Measurements from ENCODE around the gene KIAA0825. TPM values are rescaled to one million over a fixed set of nuclear protein-coding genes. Genes with fewer than 3 reads are reported as not detected.

KIAA0825 gene
- total and polyA plus RNA-seq, 4 donors, result 0.54 to 4.3 (median 3.7) TPM; not detected in 1

GRCh38 chr5:94645053-94645452 is 26.6 kb upstream of the KIAA0825 start:
- Histone ChIP-seq H3K9me3 (ENCODE audit: control insufficient read depth, low read length) (no peaks in the 10 kb centered on the region), H3K4me1 (ENCODE audit: control insufficient read depth in 1 of 2, insufficient read depth in 2 of 2, low read length in 2 of 2) (no peaks in the 10 kb centered on the region), H3K36me3 (ENCODE audit: control insufficient read depth in 1 of 2, insufficient read depth in 2 of 2, low read length in 1 of 2) (no peaks in the 10 kb centered on the region), H3K4me3 (ENCODE audit: low read length in 2 of 2) (no peak overlapping the region), H3K27ac (ENCODE audit: low read depth in 1 of 2, low read length in 2 of 2) (no peak overlapping the region), H3K27me3 (ENCODE audit: control insufficient read depth in 1 of 2, insufficient read depth in 2 of 2, low read length in 1 of 2) (no peaks in the 10 kb centered on the region)
- no peak for DNase-seq
- 96 to 98% methylated on average over 3 of the region's 3 CpGs for WGBS, 2 donors
- ATAC-seq (ENCODE audit: low FRiP score), result no peak
- intact Hi-C loops (cut with DNase I), result no loop called here

- no peak for DNase-seq
- Histone ChIP-seq H3K9me3 (ENCODE audit: control insufficient read depth, low read length) (peaks cover 2% of the 10 kb centered on the region), H3K27me3 (ENCODE audit: control insufficient read depth in 1 of 2, insufficient read depth in 2 of 2, low read length in 1 of 2) (no peaks in the 10 kb centered on the region), H3K4me3 (ENCODE audit: low read length in 2 of 2) (no peak overlapping the region), H3K36me3 (ENCODE audit: control insufficient read depth in 1 of 2, insufficient read depth in 2 of 2, low read length in 1 of 2) (peaks cover 0 to 2% of the 10 kb centered on the region in 2 donors), H3K27ac (ENCODE audit: low read depth in 1 of 2, low read length in 2 of 2) (no peak overlapping the region), H3K4me1 (ENCODE audit: control insufficient read depth in 1 of 2, insufficient read depth in 2 of 2, low read length in 2 of 2) (no peaks in the 10 kb centered on the region)
- intact Hi-C loops (cut with DNase I), result no loop called here
- no peak for ATAC-seq (ENCODE audit: low FRiP score)
- WGBS, 2 donors, result 97% methylated on average over 3 of the region's 3 CpGs
Measured at GRCh38 chr5:94640176-94640575, 21.8 kb upstream of the KIAA0825 start.

GRCh38 chr5:94632024-94632423 is 13.6 kb upstream of the KIAA0825 start:
- 67 to 74% methylated on average over 2 of the region's 2 CpGs for WGBS, 2 donors
- Histone ChIP-seq H3K27ac (ENCODE audit: low read depth in 1 of 2, low read length in 2 of 2) (no peak overlapping the region), H3K4me1 (ENCODE audit: control insufficient read depth in 1 of 2, insufficient read depth in 2 of 2, low read length in 2 of 2) (no peaks in the 10 kb centered on the region), H3K9me3 (ENCODE audit: control insufficient read depth, low read length) (no peaks in the 10 kb centered on the region), H3K36me3 (ENCODE audit: control insufficient read depth in 1 of 2, insufficient read depth in 2 of 2, low read length in 1 of 2) (no peaks in the 10 kb centered on the region), H3K4me3 (ENCODE audit: low read length in 2 of 2) (no peak overlapping the region), H3K27me3 (ENCODE audit: control insufficient read depth in 1 of 2, insufficient read depth in 2 of 2, low read length in 1 of 2) (no peaks in the 10 kb centered on the region)
- intact Hi-C loops (cut with DNase I), result no loop called here
- DNase-seq (no peak), ATAC-seq (ENCODE audit: low FRiP score) (no peak)

GRCh38 chr5:94627191-94627590 is 8.8 kb upstream of the KIAA0825 start:
- Histone ChIP-seq H3K27me3 (ENCODE audit: control insufficient read depth in 1 of 2, insufficient read depth in 2 of 2, low read length in 1 of 2) (no peaks in the 10 kb centered on the region), H3K4me3 (ENCODE audit: low read length in 2 of 2) (no peak overlapping the region), H3K4me1 (ENCODE audit: control insufficient read depth in 1 of 2, insufficient read depth in 2 of 2, low read length in 2 of 2) (no peaks in the 10 kb centered on the region), H3K27ac (ENCODE audit: low read depth in 1 of 2, low read length in 2 of 2) (no peak overlapping the region), H3K36me3 (ENCODE audit: control insufficient read depth in 1 of 2, insufficient read depth in 2 of 2, low read length in 1 of 2) (no peaks in the 10 kb centered on the region), H3K9me3 (ENCODE audit: control insufficient read depth, low read length) (no peaks in the 10 kb centered on the region)
- intact Hi-C loops (cut with DNase I), result no loop called here
- ATAC-seq (ENCODE audit: low FRiP score), result no peak
- no peak for DNase-seq
- 88 to 95% methylated on average over 1 of the region's 1 CpG for WGBS, 2 donors

- H3K27me3 ChIP-seq (ENCODE audit: control insufficient read depth in 1 of 2, insufficient read depth in 2 of 2, low read length in 1 of 2), result no peaks in the 10 kb centered on the region
- no peak for DNase-seq
- intact Hi-C loops (cut with DNase I), result no loop called here
- H3K9me3 ChIP-seq (ENCODE audit: control insufficient read depth, low read length), result no peaks in the 10 kb centered on the region
- no peaks in the 10 kb centered on the region for H3K36me3 ChIP-seq (ENCODE audit: control insufficient read depth in 1 of 2, insufficient read depth in 2 of 2, low read length in 1 of 2)
- WGBS, 2 donors, result 81 to 89% methylated on average over 2 of the region's 2 CpGs
- no peak overlapping the region for H3K27ac ChIP-seq (ENCODE audit: low read depth in 1 of 2, low read length in 2 of 2)
- ATAC-seq (ENCODE audit: low FRiP score), result no peak
- no peaks in the 10 kb centered on the region for H3K4me1 ChIP-seq (ENCODE audit: control insufficient read depth in 1 of 2, insufficient read depth in 2 of 2, low read length in 2 of 2)
- no peak overlapping the region for H3K4me3 ChIP-seq (ENCODE audit: low read length in 2 of 2)
Measured at GRCh38 chr5:94623877-94624276, 5.5 kb upstream of the KIAA0825 start.

- ATAC-seq (ENCODE audit: low FRiP score), result no peak
- no peaks in the 10 kb centered on the region for H3K27me3 ChIP-seq (ENCODE audit: control insufficient read depth in 1 of 2, insufficient read depth in 2 of 2, low read length in 1 of 2)
- no peak overlapping the region for H3K4me3 ChIP-seq (ENCODE audit: low read length in 2 of 2)
- no peak for DNase-seq
- H3K9me3 ChIP-seq (ENCODE audit: control insufficient read depth, low read length), result no peaks in the 10 kb centered on the region
- intact Hi-C loops (cut with DNase I), result no loop called here
- no peaks in the 10 kb centered on the region for H3K4me1 ChIP-seq (ENCODE audit: control insufficient read depth in 1 of 2, insufficient read depth in 2 of 2, low read length in 2 of 2)
- no peaks in the 10 kb centered on the region for H3K36me3 ChIP-seq (ENCODE audit: control insufficient read depth in 1 of 2, insufficient read depth in 2 of 2, low read length in 1 of 2)
- no peak overlapping the region for H3K27ac ChIP-seq (ENCODE audit: low read depth in 1 of 2, low read length in 2 of 2)
Measured at GRCh38 chr5:94623011-94623410, 4.6 kb upstream of the KIAA0825 start.

- Histone ChIP-seq H3K4me3 (ENCODE audit: low read length in 2 of 2) (no peak overlapping the region), H3K36me3 (ENCODE audit: control insufficient read depth in 1 of 2, insufficient read depth in 2 of 2, low read length in 1 of 2) (no peaks in the 10 kb centered on the region), H3K9me3 (ENCODE audit: control insufficient read depth, low read length) (no peaks in the 10 kb centered on the region), H3K27me3 (ENCODE audit: control insufficient read depth in 1 of 2, insufficient read depth in 2 of 2, low read length in 1 of 2) (no peaks in the 10 kb centered on the region), H3K4me1 (ENCODE audit: control insufficient read depth in 1 of 2, insufficient read depth in 2 of 2, low read length in 2 of 2) (no peaks in the 10 kb centered on the region), H3K27ac (ENCODE audit: low read depth in 1 of 2, low read length in 2 of 2) (no peak overlapping the region)
- intact Hi-C loops (cut with DNase I), result no loop called here
- WGBS, 2 donors, result 74 to 76% methylated on average over 5 of the region's 5 CpGs
- DNase-seq (no peak), ATAC-seq (ENCODE audit: low FRiP score) (no peak)
Measured at GRCh38 chr5:94621763-94622162, 3.4 kb upstream of the KIAA0825 start.

GRCh38 chr5:94620256-94620655 is 1.9 kb upstream of the KIAA0825 start:
- Histone ChIP-seq H3K27me3 (ENCODE audit: control insufficient read depth in 1 of 2, insufficient read depth in 2 of 2, low read length in 1 of 2) (no peaks in the 10 kb centered on the region), H3K9me3 (ENCODE audit: control insufficient read depth, low read length) (no peaks in the 10 kb centered on the region), H3K36me3 (ENCODE audit: control insufficient read depth in 1 of 2, insufficient read depth in 2 of 2, low read length in 1 of 2) (no peaks in the 10 kb centered on the region), H3K4me1 (ENCODE audit: control insufficient read depth in 1 of 2, insufficient read depth in 2 of 2, low read length in 2 of 2) (no peaks in the 10 kb centered on the region), H3K27ac (ENCODE audit: low read depth in 1 of 2, low read length in 2 of 2) (no peak overlapping the region), H3K4me3 (ENCODE audit: low read length in 2 of 2) (no peak overlapping the region)
- intact Hi-C loops (cut with DNase I), result no loop called here
- DNase-seq, result no peak
- 95 to 96% methylated on average over 5 of the region's 5 CpGs for WGBS, 2 donors
- no peak for ATAC-seq (ENCODE audit: low FRiP score)

- intact Hi-C loops (cut with DNase I), result no loop called here
- H3K4me1 ChIP-seq (ENCODE audit: control insufficient read depth in 1 of 2, insufficient read depth in 2 of 2, low read length in 2 of 2), result no peaks in the 10 kb centered on the region
- no peaks in the 10 kb centered on the region for H3K27me3 ChIP-seq (ENCODE audit: control insufficient read depth in 1 of 2, insufficient read depth in 2 of 2, low read length in 1 of 2)
- H3K36me3 ChIP-seq (ENCODE audit: control insufficient read depth in 1 of 2, insufficient read depth in 2 of 2, low read length in 1 of 2), result no peaks in the 10 kb centered on the region
- ATAC-seq (ENCODE audit: low FRiP score), result peak; percentile 82
- H3K9me3 ChIP-seq (ENCODE audit: control insufficient read depth, low read length), result no peaks in the 10 kb centered on the region
- DNase-seq, result peak; percentile 67 to 80
- H3K4me3 ChIP-seq (ENCODE audit: low read length in 2 of 2), result peak overlapping the region; percentile 37 to 90
- H3K27ac ChIP-seq (ENCODE audit: low read depth in 1 of 2, low read length in 2 of 2), result no peak overlapping the region
- WGBS, 2 donors, result 0% methylated on average over 23 of the region's 23 CpGs
Measured at GRCh38 chr5:94618029-94618492, 343 bp downstream of the KIAA0825 start.
